Measurements from ENCODE around the gene RNU2-1.
"Not testable (repeated sequence)": the region's sequence is repeated elsewhere in the genome, so short reads cannot be mapped to it uniquely, and the experiment has no call there.

Gene RNU2-1

GRCh38 chr17:43233877-43234276, at the start of gene RNU2-1:
TSS of gene RNU2-1 (minus strand) at chr17:43233977.
- not testable (repeated sequence) for DNase-seq

GRCh38 chr17:43272914-43273313, 39.1 kb upstream of the RNU2-1 start:
- not testable (repeated sequence) for DNase-seq

GRCh38 chr17:43272483-43272882, 38.7 kb upstream of the RNU2-1 start:
- DNase-seq: not testable (repeated sequence)

- DNase-seq: not testable (repeated sequence)
Observed at GRCh38 chr17:43270552-43271504, 37.1 kb upstream of the RNU2-1 start.

GRCh38 chr17:43246456-43246855, 12.7 kb upstream of the RNU2-1 start:
- not testable (repeated sequence) for DNase-seq

- not testable (repeated sequence) for DNase-seq
Observed at GRCh38 chr17:43240596-43241352, 7.0 kb upstream of the RNU2-1 start.

- DNase-seq: not testable (repeated sequence)
Observed at GRCh38 chr17:43239597-43239996, 5.8 kb upstream of the RNU2-1 start.

- not testable (repeated sequence) for DNase-seq
Observed at GRCh38 chr17:43233263-43233662, 514 bp downstream of the RNU2-1 start.

- DNase-seq: not testable (repeated sequence)
Observed at GRCh38 chr17:43232021-43232699, 1.6 kb downstream of the RNU2-1 start.

- not testable (repeated sequence) for DNase-seq
Observed at GRCh38 chr17:43231205-43232020, 2.4 kb downstream of the RNU2-1 start.

- DNase-seq: not testable (repeated sequence)
Observed at GRCh38 chr17:43228020-43228782, 5.6 kb downstream of the RNU2-1 start, which contains the start of gene CCDC200. TSS of gene CCDC200 (minus strand) at chr17:43228623. CDS start at chr17:43228554, 69 bp downstream.

GRCh38 chr17:43226393-43226792, 7.4 kb downstream of the RNU2-1 start:
- no peak for DNase-seq

- DNase-seq: no peak
Observed at GRCh38 chr17:43224146-43224705, 9.6 kb downstream of the RNU2-1 start.

GRCh38 chr17:43220511-43221125, 13.2 kb downstream of the RNU2-1 start:
- DNase-seq: no peak

- DNase-seq: no peak
Observed at GRCh38 chr17:43219746-43220380, 13.9 kb downstream of the RNU2-1 start.

- no peak for DNase-seq
Observed at GRCh38 chr17:43219001-43219400, 14.8 kb downstream of the RNU2-1 start.

- no peak for DNase-seq
Observed at GRCh38 chr17:43217614-43218087, 16.1 kb downstream of the RNU2-1 start.

GRCh38 chr17:43216762-43217613, 16.8 kb downstream of the RNU2-1 start:
- no peak for DNase-seq

- DNase-seq: no peak
Observed at GRCh38 chr17:43216369-43216761, 17.4 kb downstream of the RNU2-1 start.
